Ureter (tissue), 1 donor: Measurements from ENCODE around the gene RANBP10. TPM values are rescaled to one million over a fixed set of nuclear protein-coding genes. Genes with fewer than 3 reads are reported as not detected.

Experiments used
- DNase-seq: peaks from one replicate; pipeline ENCODE4 v3.0.0-alpha.2; 2020; ENCODE audit warnings: low spot score
- total RNA-seq: library from RNA; stranded (reverse); gene quantifications from one replicate; pipeline ENCODE4 v1.2.4, GENCODE V29; 2023
- donor health status: DM: yes; HTN: yes; CAD: no.

RANBP10 gene
- total RNA-seq, 1 donor from 2014 or later, result 25.3 TPM

- no peak for DNase-seq
Observed at GRCh38 chr16:67741118-67741517, 65.2 kb downstream of the RANBP10 start.

- no peak for DNase-seq
Observed at GRCh38 chr16:67740391-67740790, 66.0 kb downstream of the RANBP10 start.

- DNase-seq, result no peak
Observed at GRCh38 chr16:67736858-67737257, 69.5 kb downstream of the RANBP10 start.

- DNase-seq, result no peak
Observed at GRCh38 chr16:67734731-67735201, 71.6 kb downstream of the RANBP10 start.

- DNase-seq, result no peak
Observed at GRCh38 chr16:67733734-67734470, 72.5 kb downstream of the RANBP10 start.

GRCh38 chr16:67731753-67732095 lies 74.6 kb downstream of the RANBP10 start:
- no peak for DNase-seq

- DNase-seq, result no peak
Observed at GRCh38 chr16:67731071-67731752, 75.1 kb downstream of the RANBP10 start.

- DNase-seq, result no peak
Observed at GRCh38 chr16:67730326-67730725, 76.0 kb downstream of the RANBP10 start.

GRCh38 chr16:67729636-67730248 lies 76.6 kb downstream of the RANBP10 start:
- DNase-seq, result no peak

- no peak for DNase-seq
Observed at GRCh38 chr16:67727521-67728485, 78.6 kb downstream of the RANBP10 start.

GRCh38 chr16:67726106-67727034 lies 80.0 kb downstream of the RANBP10 start:
- no peak for DNase-seq

GRCh38 chr16:67723911-67724305 lies 82.5 kb downstream of the RANBP10 start:
- DNase-seq, result no peak

- DNase-seq, result no peak
Observed at GRCh38 chr16:67723151-67723910, 83.0 kb downstream of the RANBP10 start.

- no peak for DNase-seq
Observed at GRCh38 chr16:67720236-67720635, 86.1 kb downstream of the RANBP10 start.

GRCh38 chr16:67719778-67720144 lies 86.6 kb downstream of the RANBP10 start:
- no peak for DNase-seq

GRCh38 chr16:67719048-67719777 lies 87.1 kb downstream of the RANBP10 start, which contains the start of gene GFOD2:
Gene GFOD2 (minus strand): TSS chr16:67719316. CDS start chr16:67685715, 33,601 bp downstream.
- DNase-seq, result peak; percentile 98

- DNase-seq, result no peak
Observed at GRCh38 chr16:67718668-67719047, 87.7 kb downstream of the RANBP10 start.

GRCh38 chr16:67716097-67716496 lies 90.3 kb downstream of the RANBP10 start:
- DNase-seq, result no peak

GRCh38 chr16:67714522-67714921 lies 91.8 kb downstream of the RANBP10 start:
- DNase-seq, result no peak
